LoVo (cell line): ENCODE results near the gene MOGAT1.
"Not testable (repeated sequence)": the region's sequence is repeated elsewhere in the genome, so short reads cannot be mapped to it uniquely, and the experiment has no call there.

Experiments
- DNase-seq: peaks from one replicate; pipeline ENCODE4 v3.0.0-alpha.2; 2016; ENCODE audit warnings: low spot score

MOGAT1 gene

GRCh38 chr2:222710736-222711135, 39.3 kb downstream of the MOGAT1 start:
- DNase-seq, result no peak

GRCh38 chr2:222711315-222711940, 40.0 kb downstream of the MOGAT1 start:
- no peak for DNase-seq

GRCh38 chr2:222713002-222713401, 41.5 kb downstream of the MOGAT1 start:
- no peak for DNase-seq

- no peak for DNase-seq
Observed at GRCh38 chr2:222714361-222715241, 43.1 kb downstream of the MOGAT1 start.

GRCh38 chr2:222715742-222716141, 44.3 kb downstream of the MOGAT1 start:
- no peak for DNase-seq

GRCh38 chr2:222719787-222720186, 48.3 kb downstream of the MOGAT1 start:
- not testable (repeated sequence) for DNase-seq

GRCh38 chr2:222721597-222721996, 50.1 kb downstream of the MOGAT1 start:
- not testable (repeated sequence) for DNase-seq

GRCh38 chr2:222722327-222722946, 51.0 kb downstream of the MOGAT1 start:
- DNase-seq, result no peak

GRCh38 chr2:222724208-222724607, 52.8 kb downstream of the MOGAT1 start:
- no peak for DNase-seq

GRCh38 chr2:222728621-222729020, 57.2 kb downstream of the MOGAT1 start:
- DNase-seq, result no peak

GRCh38 chr2:222730366-222730999, 59.0 kb downstream of the MOGAT1 start:
- DNase-seq, result no peak

GRCh38 chr2:222731201-222731621, 59.8 kb downstream of the MOGAT1 start:
- no peak for DNase-seq

GRCh38 chr2:222732489-222733178, 61.2 kb downstream of the MOGAT1 start:
- no peak for DNase-seq

GRCh38 chr2:222733470-222733845, 62.0 kb downstream of the MOGAT1 start:
- no peak for DNase-seq

GRCh38 chr2:222733846-222734702, 62.6 kb downstream of the MOGAT1 start:
- no peak for DNase-seq

GRCh38 chr2:222734703-222735014, 63.2 kb downstream of the MOGAT1 start:
- no peak for DNase-seq

GRCh38 chr2:222736301-222736700, 64.8 kb downstream of the MOGAT1 start:
- no peak for DNase-seq

- DNase-seq, result no peak
Observed at GRCh38 chr2:222736924-222737323, 65.5 kb downstream of the MOGAT1 start.

GRCh38 chr2:222738312-222738711, 66.9 kb downstream of the MOGAT1 start:
- no peak for DNase-seq

- DNase-seq, result no peak
Observed at GRCh38 chr2:222738809-222739208, 67.4 kb downstream of the MOGAT1 start.

- DNase-seq, result no peak
Observed at GRCh38 chr2:222739939-222740338, 68.5 kb downstream of the MOGAT1 start.
